Measurements from ENCODE around the gene CAPNS1. TPM values are rescaled to one million over a fixed set of nuclear protein-coding genes. Genes with fewer than 3 reads are reported as not detected.

CAPNS1 gene
- total RNA-seq, 2 experiments from 2014 or later, result 547 to 569 TPM

GRCh38 chr19:36139120-36139472, 770 bp upstream of the CAPNS1 start:
- ChIA-PET POLR2A (interaction anchor here (0.6 to 1.7 kb wide), 5 partner anchors 8 to 208 kb away, joined by 3 to 9 read pairs (median 5); partner anchors contain the start of genes ALKBH6, POLR2I and TBCB), CTCF (interaction anchor here (1.0 to 3.5 kb wide), 4 partner anchors 11 to 31 kb away, joined by 3 to 19 read pairs (median 6); no protein-coding TSS in a partner anchor)
- no peak for DNase-seq
- H3K4me1 Mint-ChIP-seq (ENCODE audit: low read depth), result peaks cover 32% of the 10 kb centered on the region
- peak overlapping the region; percentile 96 for H3K4me3 Mint-ChIP-seq
- no peaks in the 10 kb centered on the region for H3K9me3 Mint-ChIP-seq (ENCODE audit: insufficient read depth)
- ATAC-seq, result no peak
- peaks cover 25% of the 10 kb centered on the region for H3K36me3 Mint-ChIP-seq (ENCODE audit: low read depth)
- peak overlapping the region; percentile 98 for H3K27ac Mint-ChIP-seq
- H3K27me3 Mint-ChIP-seq (ENCODE audit: low read depth), result peaks cover 4% of the 10 kb centered on the region

- DNase-seq (peak; percentile 69), ATAC-seq (peak; percentile 26)
- Mint-ChIP-seq H3K9me3 (ENCODE audit: insufficient read depth) (no peaks in the 10 kb centered on the region), H3K27me3 (ENCODE audit: low read depth) (no peaks in the 10 kb centered on the region), H3K27ac (peak overlapping the region; percentile 98), H3K4me1 (ENCODE audit: low read depth) (peaks cover 29% of the 10 kb centered on the region), H3K36me3 (ENCODE audit: low read depth) (peaks cover 31% of the 10 kb centered on the region), H3K4me3 (peak overlapping the region; percentile 96)
- ChIA-PET POLR2A (interaction anchor here (1.0 to 1.7 kb wide), 5 partner anchors 10 to 126 kb away, joined by 3 to 9 read pairs (median 5); partner anchors contain the start of genes ALKBH6, POLR2I and TBCB), CTCF (interaction anchor here (1.0 to 1.6 kb wide), 2 partner anchors 13 to 28 kb away, joined by 3 to 9 read pairs; no protein-coding TSS in a partner anchor)
These were observed 605 bp downstream of the CAPNS1 start for GRCh38 chr19:36140304-36141038.

- H3K36me3 Mint-ChIP-seq (ENCODE audit: low read depth), result peaks cover 39% of the 10 kb centered on the region
- ChIA-PET POLR2A (interaction anchor here (1.6 to 1.7 kb wide), 2 partner anchors 13 to 26 kb away, joined by 5 to 8 read pairs; partner anchors contain the start of genes POLR2I and TBCB), CTCF (no interaction called here)
These were observed 1.4 kb downstream of the CAPNS1 start for GRCh38 chr19:36141039-36141927.

GRCh38 chr19:36142046-36142445, 2.2 kb downstream of the CAPNS1 start:
- no peaks in the 10 kb centered on the region for H3K27me3 Mint-ChIP-seq (ENCODE audit: low read depth)
- no peak overlapping the region for H3K4me3 Mint-ChIP-seq
- H3K4me1 Mint-ChIP-seq (ENCODE audit: low read depth), result peaks cover 26% of the 10 kb centered on the region
- ChIA-PET CTCF (no interaction called here), POLR2A (no interaction called here)
- peaks cover 46% of the 10 kb centered on the region for H3K36me3 Mint-ChIP-seq (ENCODE audit: low read depth)
- ATAC-seq (no peak), DNase-seq (no peak)
- H3K9me3 Mint-ChIP-seq (ENCODE audit: insufficient read depth), result no peaks in the 10 kb centered on the region
- no peak overlapping the region for H3K27ac Mint-ChIP-seq

More at GRCh38 chr19:36141039-36141927, 1.4 kb downstream of the CAPNS1 start:
- H3K27ac Mint-ChIP-seq, result peak overlapping the region; percentile 98
- H3K4me3 Mint-ChIP-seq, result peak overlapping the region; percentile 96
- DNase-seq (peak; percentile 92), ATAC-seq (peak; percentile 72)
- H3K27me3 Mint-ChIP-seq (ENCODE audit: low read depth), result no peaks in the 10 kb centered on the region
- H3K9me3 Mint-ChIP-seq (ENCODE audit: insufficient read depth), result no peaks in the 10 kb centered on the region
- H3K4me1 Mint-ChIP-seq (ENCODE audit: low read depth), result peaks cover 29% of the 10 kb centered on the region

GRCh38 chr19:36142496-36142895, 2.6 kb downstream of the CAPNS1 start:
- no peaks in the 10 kb centered on the region for H3K27me3 Mint-ChIP-seq (ENCODE audit: low read depth)
- peaks cover 49% of the 10 kb centered on the region for H3K36me3 Mint-ChIP-seq (ENCODE audit: low read depth)
- no peak overlapping the region for H3K4me3 Mint-ChIP-seq
- no peak for DNase-seq
- ChIA-PET POLR2A (no interaction called here), CTCF (interaction anchor here (1.3 kb wide), 1 partner anchor 15 kb away, joined by 3 read pairs; no protein-coding TSS in a partner anchor)
- no peak for ATAC-seq
- H3K9me3 Mint-ChIP-seq (ENCODE audit: insufficient read depth), result no peaks in the 10 kb centered on the region
- H3K27ac Mint-ChIP-seq, result no peak overlapping the region
- peaks cover 26% of the 10 kb centered on the region for H3K4me1 Mint-ChIP-seq (ENCODE audit: low read depth)

- CTCF ChIA-PET, result interaction anchor here (1.2 kb wide), 1 partner anchor 17 kb away, joined by 5 read pairs; no protein-coding TSS in a partner anchor
- Mint-ChIP-seq H3K4me3 (no peak overlapping the region), H3K4me1 (ENCODE audit: low read depth) (peaks cover 24% of the 10 kb centered on the region), H3K27me3 (ENCODE audit: low read depth) (no peaks in the 10 kb centered on the region), H3K27ac (no peak overlapping the region), H3K36me3 (ENCODE audit: low read depth) (peaks cover 62% of the 10 kb centered on the region), H3K9me3 (ENCODE audit: insufficient read depth) (no peaks in the 10 kb centered on the region)
- POLR2A ChIA-PET, result no interaction called here
- DNase-seq (no peak), ATAC-seq (no peak)
These were observed 4.8 kb downstream of the CAPNS1 start for GRCh38 chr19:36144624-36145023.

- peaks cover 50% of the 10 kb centered on the region for H3K36me3 Mint-ChIP-seq (ENCODE audit: low read depth)
- H3K4me3 Mint-ChIP-seq, result no peak overlapping the region
- ChIA-PET CTCF (no interaction called here), POLR2A (no interaction called here)
- no peak for ATAC-seq
- no peak for DNase-seq
- no peak overlapping the region for H3K27ac Mint-ChIP-seq
- H3K27me3 Mint-ChIP-seq (ENCODE audit: low read depth), result no peaks in the 10 kb centered on the region
- H3K9me3 Mint-ChIP-seq (ENCODE audit: insufficient read depth), result no peaks in the 10 kb centered on the region
- peaks cover 6% of the 10 kb centered on the region for H3K4me1 Mint-ChIP-seq (ENCODE audit: low read depth)
These were observed 10.0 kb downstream of the CAPNS1 start for GRCh38 chr19:36149673-36150406.

GRCh38 chr19:36150586-36150985, 10.7 kb downstream of the CAPNS1 start:
- Mint-ChIP-seq H3K4me1 (ENCODE audit: low read depth) (peaks cover 6% of the 10 kb centered on the region), H3K36me3 (ENCODE audit: low read depth) (peaks cover 48% of the 10 kb centered on the region), H3K9me3 (ENCODE audit: insufficient read depth) (no peaks in the 10 kb centered on the region), H3K4me3 (no peak overlapping the region), H3K27me3 (ENCODE audit: low read depth) (no peaks in the 10 kb centered on the region), H3K27ac (no peak overlapping the region)
- CTCF ChIA-PET, result no interaction called here
- ATAC-seq (no peak), DNase-seq (no peak)
- POLR2A ChIA-PET, result no interaction called here

GRCh38 chr19:36151144-36152018, 11.5 kb downstream of the CAPNS1 start:
- no peaks in the 10 kb centered on the region for H3K27me3 Mint-ChIP-seq (ENCODE audit: low read depth)
- CTCF ChIA-PET, result no interaction called here
- no peak for DNase-seq
- H3K4me3 Mint-ChIP-seq, result no peak overlapping the region
- peaks cover 40% of the 10 kb centered on the region for H3K36me3 Mint-ChIP-seq (ENCODE audit: low read depth)
- POLR2A ChIA-PET, result no interaction called here
- ATAC-seq, result no peak
- no peak overlapping the region for H3K27ac Mint-ChIP-seq
- no peaks in the 10 kb centered on the region for H3K9me3 Mint-ChIP-seq (ENCODE audit: insufficient read depth)
- peaks cover 6% of the 10 kb centered on the region for H3K4me1 Mint-ChIP-seq (ENCODE audit: low read depth)

GRCh38 chr19:36152019-36152351, 12.1 kb downstream of the CAPNS1 start:
- peaks cover 4% of the 10 kb centered on the region for H3K4me1 Mint-ChIP-seq (ENCODE audit: low read depth)
- no peak for ATAC-seq
- H3K27ac Mint-ChIP-seq, result no peak overlapping the region
- no peak for DNase-seq
- peaks cover 35% of the 10 kb centered on the region for H3K36me3 Mint-ChIP-seq (ENCODE audit: low read depth)
- H3K9me3 Mint-ChIP-seq (ENCODE audit: insufficient read depth), result no peaks in the 10 kb centered on the region
- CTCF ChIA-PET, result no interaction called here
- no peaks in the 10 kb centered on the region for H3K27me3 Mint-ChIP-seq (ENCODE audit: low read depth)
- no peak overlapping the region for H3K4me3 Mint-ChIP-seq
- POLR2A ChIA-PET, result no interaction called here
